Measurements from ENCODE around the gene ZSWIM5.
"Not testable (repeated sequence)": the region's sequence is repeated elsewhere in the genome, so short reads cannot be mapped to it uniquely, and the experiment has no call there.

ZSWIM5 gene

GRCh38 chr1:45084562-45084961 lies 121.8 kb downstream of the ZSWIM5 start:
- no peak for DNase-seq

- no peak for DNase-seq
Measured at GRCh38 chr1:45079533-45079932, 126.9 kb downstream of the ZSWIM5 start.

GRCh38 chr1:45076959-45077358 lies 129.4 kb downstream of the ZSWIM5 start:
- not testable (repeated sequence) for DNase-seq

- DNase-seq = no peak
Measured at GRCh38 chr1:45071567-45071966, 134.8 kb downstream of the ZSWIM5 start.

- no peak for DNase-seq
Measured at GRCh38 chr1:45067806-45068205, 138.6 kb downstream of the ZSWIM5 start.

- no peak for DNase-seq
Measured at GRCh38 chr1:45065083-45065482, 141.3 kb downstream of the ZSWIM5 start.

- not testable (repeated sequence) for DNase-seq
Measured at GRCh38 chr1:45062463-45062862, 143.9 kb downstream of the ZSWIM5 start.

- DNase-seq = no peak
Measured at GRCh38 chr1:45059829-45060228, 146.6 kb downstream of the ZSWIM5 start.

- no peak for DNase-seq
Measured at GRCh38 chr1:45057542-45057941, 148.9 kb downstream of the ZSWIM5 start.

- no peak for DNase-seq
Measured at GRCh38 chr1:45051005-45051772, 155.2 kb downstream of the ZSWIM5 start.

- no peak for DNase-seq
Measured at GRCh38 chr1:45047032-45047431, 159.4 kb downstream of the ZSWIM5 start.

- no peak for DNase-seq
Measured at GRCh38 chr1:45044916-45045315, 161.5 kb downstream of the ZSWIM5 start.

GRCh38 chr1:45043094-45043493 lies 163.3 kb downstream of the ZSWIM5 start:
- DNase-seq = no peak

- DNase-seq = no peak
Measured at GRCh38 chr1:45040297-45040696, 166.1 kb downstream of the ZSWIM5 start.

GRCh38 chr1:45038661-45039364 lies 167.6 kb downstream of the ZSWIM5 start:
- no peak for DNase-seq

GRCh38 chr1:45038240-45038639 lies 168.2 kb downstream of the ZSWIM5 start:
- DNase-seq = no peak

- DNase-seq = no peak
Measured at GRCh38 chr1:45037456-45037855, 168.9 kb downstream of the ZSWIM5 start.

- DNase-seq = no peak
Measured at GRCh38 chr1:45035631-45036301, 170.6 kb downstream of the ZSWIM5 start.

GRCh38 chr1:45033356-45033755 lies 173.0 kb downstream of the ZSWIM5 start:
- no peak for DNase-seq

GRCh38 chr1:45032837-45033236 lies 173.6 kb downstream of the ZSWIM5 start:
- no peak for DNase-seq

GRCh38 chr1:45026446-45026845 lies 180.0 kb downstream of the ZSWIM5 start:
- DNase-seq = no peak

GRCh38 chr1:45023663-45024062 lies 182.7 kb downstream of the ZSWIM5 start:
- DNase-seq = no peak

GRCh38 chr1:45018599-45019230 lies 187.7 kb downstream of the ZSWIM5 start:
- peak; percentile 54 for DNase-seq

All from CD4-positive, alpha-beta T cell treated with Interleukin-15 for 1 hour (primary cell).